Esophagus muscularis mucosa (tissue), 4 donors: ENCODE data around the gene AKR1C2.
"Not testable (repeated sequence)": the region's sequence is repeated elsewhere in the genome, so short reads cannot be mapped to it uniquely, and the experiment has no call there.

Experiments
- CTCF ChIP-seq, 3 experiments: fragments of 200-600 bp in 2 of 3; fragments of 450-650 bp in 1 of 3; sonication (generic) in 2 of 3; IDR thresholded peaks; one replicate each; pipeline ENCODE4 v1.5.1; 2017 to 2019; ENCODE audit warnings: antibody characterized with exemption in 3 of 3, mild to moderate bottlenecking in 2 of 3, moderate library complexity in 1 of 3
- EP300 ChIP-seq: sonication (generic); formaldehyde crosslinking; IDR thresholded peaks from one replicate; pipeline ENCODE4 v1.6.1; 2017; ENCODE audit warnings: antibody characterized with exemption
- POLR2A ChIP-seq: fragments of 450-650 bp; IDR thresholded peaks from one replicate; pipeline ENCODE4 v1.6.1; 2017; ENCODE audit warnings: antibody characterized with exemption, moderate library complexity, mild to moderate bottlenecking, low read depth
- POLR2AphosphoS5 ChIP-seq, 2 donors: sonication (generic); formaldehyde crosslinking; IDR thresholded peaks; one replicate each; pipeline ENCODE4 v1.6.1; 2017; ENCODE audit warnings: antibody characterized with exemption in 2 of 2

- TF ChIP-seq CTCF (IDR thresholded peaks at IDR 0.05); POLR2AphosphoS5 (IDR thresholded peaks at IDR 0.05); POLR2A; EP300: not testable (repeated sequence)
Observed at GRCh38 chr10:4951512-4952162, 52.0 kb downstream of the AKR1C2 start.
